ENCODE data around the gene MORN4.
"Not testable (repeated sequence)": the region's sequence is repeated elsewhere in the genome, so short reads cannot be mapped to it uniquely, and the experiment has no call there.

The MORN4 gene

DNA sequence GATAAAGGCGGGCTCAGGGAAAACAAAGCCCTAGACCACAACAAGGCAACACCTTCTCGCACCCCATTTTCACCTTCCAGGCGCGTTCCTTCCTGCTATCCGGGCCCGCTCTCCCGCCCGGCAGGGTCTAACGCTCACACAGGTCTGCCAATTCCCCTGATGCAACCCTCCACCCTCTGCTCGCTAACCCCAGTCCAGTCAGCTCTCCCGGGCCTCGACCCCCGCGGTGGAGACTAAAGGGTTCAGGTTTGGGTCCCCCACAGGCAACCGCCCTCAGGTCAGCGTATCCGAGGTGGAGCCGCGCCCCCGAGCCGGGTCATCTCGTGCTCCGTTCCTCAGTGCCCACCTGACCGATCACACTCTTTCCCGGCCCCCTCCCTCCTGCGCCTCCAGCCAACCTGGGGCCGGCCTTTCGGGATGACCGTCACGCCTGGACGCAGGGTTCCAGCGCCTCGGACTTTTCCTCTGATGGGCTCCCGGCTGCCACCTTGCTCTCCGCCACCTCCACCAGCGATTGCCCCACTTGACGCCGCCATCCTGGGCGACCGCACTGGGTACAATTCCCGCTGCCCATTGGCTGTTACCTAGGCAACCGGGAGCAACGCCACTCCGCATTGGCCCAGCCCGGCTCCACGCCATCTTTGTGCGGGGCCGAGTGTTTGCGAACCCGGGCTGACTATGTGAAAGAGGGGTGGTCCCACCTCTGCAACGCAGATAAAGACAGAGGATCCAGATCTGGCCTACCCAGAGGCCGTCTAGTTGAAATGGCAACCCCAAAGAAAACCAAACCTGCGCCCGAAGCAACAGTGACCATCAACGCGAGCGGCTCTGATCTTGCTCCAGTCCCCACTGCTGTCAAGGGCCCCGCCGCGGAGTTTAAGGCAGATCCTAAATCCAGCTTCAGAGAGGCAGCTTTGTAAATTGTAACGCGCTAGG, at the start of gene MORN4:
Gene MORN4 (minus strand): TSS at position 552 of the 936 bp plus-strand sequence. CDS start 13,847 bp downstream, outside the sequence.
- DNase-seq (ENCODE audit: low spot score): peak; percentile 90

DNA sequence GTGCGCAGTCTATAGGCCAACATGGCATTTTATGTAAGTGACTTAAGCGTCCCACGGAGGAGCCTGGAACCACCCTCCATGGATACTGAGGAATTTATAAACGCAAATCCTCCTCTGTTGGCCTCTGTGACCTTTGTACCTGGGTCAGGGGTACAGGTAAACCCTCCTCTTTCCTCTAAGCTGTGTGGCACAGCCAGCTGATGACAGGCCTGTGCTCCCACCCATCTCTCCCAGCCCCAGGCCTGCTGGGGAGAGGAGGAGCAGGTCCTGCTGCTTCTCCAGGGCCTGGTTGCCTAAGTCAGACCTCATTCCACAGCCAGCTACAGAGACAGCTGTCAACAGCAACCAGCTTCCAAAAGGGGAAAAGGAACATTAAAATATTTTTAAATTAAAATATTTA, 48.7 kb upstream of the MORN4 start:
- no peak for DNase-seq (ENCODE audit: low spot score)

DNA sequence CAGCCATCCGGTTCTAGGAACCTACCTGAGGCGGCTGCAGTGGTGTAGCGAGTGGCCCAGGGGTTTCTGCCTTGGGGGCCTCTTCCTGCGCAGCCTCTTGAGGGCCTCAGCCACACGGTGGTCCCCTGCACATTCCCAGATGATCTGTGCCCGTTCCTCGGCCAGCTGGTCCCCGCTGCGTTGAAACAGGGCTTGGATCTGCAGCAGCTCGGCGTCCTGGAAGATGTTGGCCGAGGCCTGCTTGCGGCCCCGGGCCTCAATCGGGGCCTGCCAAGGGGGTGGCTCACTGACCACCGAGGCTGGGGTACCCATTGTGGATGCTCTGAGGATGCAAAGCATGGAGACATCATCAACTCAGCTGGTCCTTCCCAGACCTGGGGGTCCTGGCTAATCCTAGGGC, 46.3 kb upstream of the MORN4 start:
- DNase-seq (ENCODE audit: low spot score): no peak

DNA sequence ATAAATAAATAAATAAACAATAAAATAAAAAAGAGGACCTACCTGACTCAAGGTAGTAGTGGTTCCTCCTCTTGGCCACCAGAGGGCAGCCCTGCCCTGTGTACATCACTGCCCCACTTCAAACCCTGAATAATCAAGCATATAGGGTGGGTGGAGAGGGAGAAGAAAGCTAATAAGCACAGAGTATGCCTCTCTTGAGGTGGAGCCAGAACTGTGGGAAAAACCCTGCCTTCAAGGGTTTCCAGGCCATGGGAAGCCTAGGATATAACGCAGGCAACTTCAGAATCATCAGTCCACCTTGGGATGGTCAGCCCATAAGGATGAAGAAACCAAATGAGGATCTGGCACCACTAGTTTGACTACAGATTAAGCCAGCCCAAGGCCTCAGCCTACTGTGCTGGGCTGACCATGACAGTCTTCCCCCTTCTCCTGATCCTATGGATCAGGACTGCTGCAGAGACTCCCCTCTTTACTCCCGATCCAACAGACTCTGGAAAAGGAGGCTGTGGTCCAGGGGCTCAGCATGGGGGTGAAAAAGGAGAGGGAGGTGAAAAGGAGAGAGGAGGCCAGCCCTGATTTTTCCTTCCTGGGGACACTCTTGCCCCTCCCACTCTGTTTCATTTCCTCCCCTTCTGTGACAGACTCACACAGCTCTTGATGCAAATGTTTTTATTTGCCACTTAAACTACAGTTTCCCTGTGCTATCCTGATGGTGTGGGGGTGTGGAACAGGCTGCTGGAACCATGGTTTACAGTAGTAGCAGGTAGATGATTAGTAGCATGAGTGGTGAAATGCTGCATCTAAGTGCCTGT, 43.7 kb upstream of the MORN4 start:
- peak; percentile 81 for DNase-seq (ENCODE audit: low spot score)

DNA sequence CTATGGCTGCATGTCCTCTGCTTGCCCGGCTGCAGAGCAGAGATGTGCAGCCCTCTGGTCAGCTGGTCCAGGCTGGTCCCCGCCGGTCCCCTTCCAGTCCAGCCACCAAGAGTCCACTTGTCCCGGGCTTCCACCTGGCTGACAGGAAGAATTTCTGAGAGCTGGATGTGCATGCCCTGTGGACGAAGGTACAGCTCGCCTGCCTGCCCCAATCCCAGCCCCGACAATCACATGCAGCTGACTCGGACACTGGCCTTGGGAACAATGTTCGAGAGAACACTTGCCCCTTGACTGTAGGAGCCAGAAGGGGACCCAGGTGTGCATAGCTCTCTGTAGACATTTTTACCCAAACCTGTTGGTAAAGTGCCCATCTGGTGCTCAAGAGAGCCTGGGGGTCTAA, 41.9 kb upstream of the MORN4 start:
- DNase-seq (ENCODE audit: low spot score): no peak

DNA sequence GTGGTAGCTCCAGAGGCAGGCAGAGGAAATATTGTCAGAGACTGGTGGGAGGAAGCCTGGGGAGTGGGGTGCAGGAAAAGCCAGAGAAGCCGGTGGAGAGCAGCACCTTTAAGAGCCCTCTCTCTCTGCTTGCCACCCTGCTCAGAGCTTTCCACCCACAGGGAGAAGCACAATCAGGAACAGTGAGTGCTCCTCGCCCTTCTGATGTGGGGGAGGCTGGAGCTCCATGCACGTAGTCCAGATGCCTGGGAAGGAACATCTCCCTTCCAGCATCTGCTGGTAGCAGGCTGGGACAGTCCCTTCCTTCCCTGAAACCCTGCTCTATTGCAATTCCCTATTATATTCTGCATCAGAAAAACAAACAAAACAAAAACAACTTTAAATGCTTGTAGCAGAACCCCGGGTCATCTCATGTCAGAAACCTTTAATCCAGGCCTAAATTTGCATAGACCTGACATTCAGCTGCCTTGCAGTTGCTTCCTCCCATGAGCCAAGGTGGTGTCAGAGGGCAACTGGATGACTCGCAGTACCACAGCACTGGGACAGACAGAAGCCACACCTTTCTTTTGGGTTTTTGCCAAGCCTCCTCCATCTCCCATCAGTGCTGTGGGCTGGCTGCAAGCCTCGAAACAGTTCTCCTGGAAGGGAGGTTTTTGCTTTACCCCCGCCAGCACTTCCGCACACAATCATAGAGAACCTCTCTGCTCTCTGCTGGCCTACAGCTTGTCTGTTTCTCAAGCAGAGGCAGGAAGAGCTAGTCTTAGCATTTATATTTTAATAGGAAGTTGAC, 40.6 kb upstream of the MORN4 start:
- no peak for DNase-seq (ENCODE audit: low spot score)

DNA sequence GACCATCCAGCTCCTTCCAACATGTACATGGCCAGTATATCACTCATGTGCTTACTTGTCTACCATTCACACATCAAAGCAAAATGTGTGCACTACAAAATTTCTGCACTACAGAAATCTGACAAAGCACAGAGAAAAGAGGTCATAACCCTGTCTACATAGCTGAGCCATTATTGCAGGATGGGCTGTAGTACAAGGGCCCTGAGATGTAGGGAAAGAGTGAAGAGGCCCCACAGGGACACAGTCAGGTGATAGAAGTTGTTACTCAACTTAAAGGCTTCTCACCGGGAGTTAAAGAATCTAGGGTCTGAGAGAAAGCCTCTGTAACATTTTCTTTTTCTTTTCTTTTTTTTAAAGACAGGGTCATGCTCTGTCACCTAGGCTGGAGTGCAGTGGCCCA, 36.3 kb upstream of the MORN4 start:
- no peak for DNase-seq (ENCODE audit: low spot score)

DNA sequence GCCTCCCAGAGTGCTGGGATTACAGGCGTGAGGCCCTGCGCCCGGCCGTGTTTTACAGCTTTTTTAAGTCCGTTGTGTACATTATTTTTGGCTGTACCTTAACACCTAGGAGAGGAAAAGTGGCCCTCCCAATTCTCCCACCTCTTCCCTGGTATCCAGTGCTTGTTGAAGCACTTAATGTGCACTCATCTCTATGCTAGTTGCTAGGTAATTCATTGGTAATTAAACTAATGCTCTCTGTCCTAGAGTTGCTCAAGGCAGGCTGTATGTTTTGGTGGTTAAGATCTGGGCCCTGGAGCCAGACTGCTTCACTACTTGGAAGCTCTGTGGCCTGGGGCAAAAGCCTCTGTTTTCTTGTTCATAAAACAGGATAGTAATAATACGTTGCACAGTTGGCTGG, 34.2 kb upstream of the MORN4 start:
- no peak for DNase-seq (ENCODE audit: low spot score)

DNA sequence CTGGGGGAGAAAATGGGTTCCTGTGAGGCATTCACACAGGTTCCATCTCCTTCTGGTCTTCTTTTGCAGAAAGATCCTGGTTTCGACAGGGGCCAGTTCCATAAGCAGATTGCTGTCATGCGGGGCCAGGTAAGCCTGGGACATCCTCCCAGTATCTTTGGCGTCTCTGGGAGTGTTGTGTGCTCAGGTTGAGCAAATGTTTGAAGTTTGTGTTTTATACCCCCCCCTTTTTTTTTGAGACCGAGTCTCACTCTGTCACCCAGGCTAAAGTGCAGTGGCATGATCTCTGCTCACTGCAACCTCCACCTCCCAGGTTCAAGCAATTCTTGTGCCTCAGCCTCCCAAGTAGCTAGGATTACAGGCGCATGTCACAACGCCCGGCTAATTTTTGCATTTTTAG, 33.7 kb upstream of the MORN4 start:
- no peak for DNase-seq (ENCODE audit: low spot score)

DNA sequence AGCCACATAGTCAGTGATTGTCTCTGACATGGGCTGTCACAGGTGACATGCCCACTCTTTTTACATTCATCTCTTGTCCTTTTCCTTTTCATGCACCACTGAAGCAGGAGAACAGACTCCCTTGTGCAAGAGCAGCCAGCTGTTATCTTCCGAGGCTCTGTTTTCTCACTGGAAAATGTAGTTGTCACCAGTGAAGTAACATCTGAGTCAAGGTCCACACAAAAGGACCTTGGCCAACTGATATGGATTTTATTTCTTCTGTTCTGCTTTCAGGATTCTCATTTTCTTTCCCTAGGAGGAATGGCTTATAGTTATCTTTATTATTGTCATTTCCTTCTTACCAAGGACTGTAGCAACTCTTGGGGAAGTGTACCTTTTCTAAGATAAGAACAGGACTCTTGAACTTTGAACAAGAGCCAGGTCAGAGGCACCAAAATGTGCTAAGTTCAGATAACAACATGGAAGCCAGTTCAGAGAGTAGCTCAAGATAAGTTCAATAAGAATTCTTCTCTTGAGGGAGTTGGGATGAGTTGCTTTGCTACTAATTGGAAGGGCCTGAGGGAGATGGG, 31.1 kb upstream of the MORN4 start:
- no peak for DNase-seq (ENCODE audit: low spot score)

DNA sequence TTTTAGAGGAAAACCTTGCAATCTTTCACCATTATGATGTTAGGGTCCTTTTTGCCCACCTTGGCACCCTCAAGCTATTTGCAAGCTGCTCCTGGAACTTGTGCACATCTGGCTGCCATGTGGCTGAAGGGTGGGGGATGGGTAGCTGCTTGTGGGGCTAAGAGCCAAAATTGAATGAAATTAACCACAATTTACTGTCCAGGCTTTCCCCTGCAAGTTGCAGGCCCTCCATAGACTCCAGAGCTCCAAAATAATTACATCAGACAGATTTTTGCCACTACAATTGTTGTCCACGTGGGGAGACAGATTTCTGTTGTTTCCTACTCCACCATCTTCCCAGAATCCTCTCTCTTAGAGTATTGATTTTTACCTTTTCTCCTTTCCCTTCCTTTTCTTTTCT, 26.3 kb upstream of the MORN4 start:
- no peak for DNase-seq (ENCODE audit: low spot score)

DNA sequence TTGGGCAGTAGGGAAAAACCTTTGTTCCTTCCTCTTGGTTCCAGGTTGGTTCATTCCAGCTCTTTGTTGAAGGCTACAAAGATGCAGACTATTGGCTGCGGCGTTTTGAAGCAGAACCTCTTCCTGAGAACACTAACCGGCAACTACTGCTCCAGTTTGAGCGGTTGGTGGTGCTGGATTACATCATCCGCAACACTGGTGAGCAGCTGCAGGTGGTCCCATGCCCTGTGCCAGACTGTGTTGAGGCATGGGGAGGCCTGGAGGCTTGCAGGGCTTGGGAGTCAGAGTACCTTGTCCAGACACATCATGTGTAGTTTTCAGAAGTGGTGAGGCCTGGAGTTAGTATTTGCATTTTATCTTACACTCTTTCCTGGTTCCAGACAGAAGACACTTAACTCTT, 23.5 kb upstream of the MORN4 start:
- no peak for DNase-seq (ENCODE audit: low spot score)

DNA sequence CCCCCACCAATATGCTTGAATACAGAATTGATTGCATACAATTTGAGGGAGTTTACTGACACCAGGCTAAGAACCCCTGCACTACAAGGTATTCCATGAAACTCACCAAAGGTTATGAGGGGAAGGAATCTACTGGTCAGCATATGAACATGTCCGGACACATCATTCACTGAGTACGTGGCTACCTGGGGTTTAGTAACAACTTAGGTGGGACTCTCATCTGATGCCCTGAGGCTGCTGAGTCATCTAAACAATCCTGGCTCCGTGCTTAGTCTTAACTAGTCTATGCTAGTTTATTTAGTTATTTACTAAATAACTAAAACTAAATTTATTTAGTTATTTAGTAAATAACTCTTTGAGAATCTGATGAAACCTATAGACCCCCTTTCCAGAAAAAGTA, 18.5 kb upstream of the MORN4 start:
- no peak for DNase-seq (ENCODE audit: low spot score)

DNA sequence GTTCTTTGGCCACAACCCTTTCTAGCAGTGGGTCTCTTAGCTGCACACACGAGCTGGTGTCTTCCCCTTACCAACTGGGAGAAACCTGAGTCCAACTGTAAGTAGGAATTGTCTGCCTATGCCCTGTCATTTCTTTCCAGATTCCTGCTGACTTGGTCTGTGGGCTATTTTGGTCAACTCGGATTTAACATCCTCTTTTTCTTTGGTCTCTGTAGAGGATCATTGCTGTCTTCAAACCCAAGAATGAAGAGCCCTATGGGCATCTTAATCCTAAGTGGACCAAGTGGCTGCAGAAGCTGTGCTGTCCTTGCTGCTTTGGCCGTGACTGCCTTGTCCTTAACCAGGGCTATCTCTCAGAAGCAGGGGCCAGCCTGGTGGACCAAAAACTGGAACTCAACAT, 17.4 kb upstream of the MORN4 start:
- no peak for DNase-seq (ENCODE audit: low spot score)

DNA sequence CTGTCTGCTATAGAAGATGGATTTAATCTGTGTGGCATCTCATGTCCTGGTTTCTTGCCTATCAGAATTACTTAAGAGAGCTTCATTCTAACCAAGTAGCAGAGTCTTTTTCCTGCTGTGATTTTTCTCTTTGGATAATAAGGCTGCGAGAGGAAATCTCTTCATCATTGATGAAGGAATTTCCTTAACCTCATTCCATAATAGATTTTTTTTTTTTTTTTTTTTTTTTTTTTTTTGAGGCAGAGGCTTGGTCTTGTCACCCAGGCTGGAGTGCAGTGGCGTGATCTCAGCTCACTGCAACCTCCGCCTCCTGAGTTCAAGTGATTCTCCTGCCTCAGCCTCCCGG, 16.1 kb upstream of the MORN4 start:
- DNase-seq (ENCODE audit: low spot score): not testable (repeated sequence)

DNA sequence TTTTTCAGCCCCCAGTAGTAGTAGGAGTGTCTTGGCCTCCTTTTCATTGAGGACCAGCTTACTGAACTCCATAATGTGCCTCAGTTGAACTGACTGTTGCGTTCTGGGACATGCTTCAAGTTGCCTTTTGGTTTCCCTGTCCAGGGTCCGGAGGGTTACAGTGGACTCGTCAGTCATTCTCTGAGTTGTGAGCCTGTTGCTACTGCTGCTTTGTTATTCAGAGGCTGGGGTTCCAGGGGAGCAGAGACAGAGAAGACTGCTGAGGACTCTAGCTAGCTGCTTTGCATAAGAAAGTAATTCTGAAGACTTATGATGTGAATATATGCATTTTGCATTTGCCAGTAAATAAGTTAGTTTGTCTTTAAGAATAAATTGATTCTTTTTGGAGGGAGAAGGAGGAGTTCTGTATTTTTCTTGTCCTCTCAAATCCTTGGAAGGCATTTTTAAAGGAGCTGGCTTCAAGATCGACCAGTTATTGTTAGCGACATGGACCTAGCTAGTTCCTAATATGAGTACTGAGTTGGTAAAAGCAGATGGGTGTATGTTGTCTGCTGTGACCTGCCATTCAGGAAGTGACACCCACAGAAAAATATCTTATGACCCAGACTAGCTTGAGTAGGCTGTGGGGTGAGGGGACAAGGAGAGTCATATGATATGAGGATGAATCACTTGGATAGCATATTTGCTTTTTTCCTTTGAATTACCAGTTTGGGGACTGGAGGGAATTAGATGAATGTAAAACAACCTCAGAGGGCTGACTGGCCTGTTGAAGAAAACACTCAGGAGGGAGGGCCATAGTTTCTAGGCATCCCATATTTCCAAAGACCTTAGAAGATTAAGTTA, 15.5 kb upstream of the MORN4 start:
- DNase-seq (ENCODE audit: low spot score): no peak

DNA sequence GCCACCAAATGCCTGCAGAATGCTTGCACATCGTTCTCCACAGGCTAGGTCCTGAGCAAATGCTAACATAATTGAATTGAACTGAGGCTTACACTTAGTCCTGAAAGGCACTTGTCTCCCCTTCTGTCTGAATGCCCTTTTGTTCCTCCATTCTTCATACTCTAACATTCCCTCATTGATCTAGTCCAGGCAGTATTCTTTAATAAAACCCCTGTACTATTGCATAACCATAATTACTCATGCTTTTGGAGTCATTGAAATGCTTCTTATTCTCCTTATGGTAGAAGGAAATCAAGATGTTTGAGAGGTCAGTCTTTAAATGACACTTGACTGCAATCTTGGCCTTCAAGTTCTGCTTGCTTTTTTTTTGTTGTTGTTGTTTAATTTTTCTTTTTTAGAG, 14.3 kb upstream of the MORN4 start:
- no peak for DNase-seq (ENCODE audit: low spot score)

DNA sequence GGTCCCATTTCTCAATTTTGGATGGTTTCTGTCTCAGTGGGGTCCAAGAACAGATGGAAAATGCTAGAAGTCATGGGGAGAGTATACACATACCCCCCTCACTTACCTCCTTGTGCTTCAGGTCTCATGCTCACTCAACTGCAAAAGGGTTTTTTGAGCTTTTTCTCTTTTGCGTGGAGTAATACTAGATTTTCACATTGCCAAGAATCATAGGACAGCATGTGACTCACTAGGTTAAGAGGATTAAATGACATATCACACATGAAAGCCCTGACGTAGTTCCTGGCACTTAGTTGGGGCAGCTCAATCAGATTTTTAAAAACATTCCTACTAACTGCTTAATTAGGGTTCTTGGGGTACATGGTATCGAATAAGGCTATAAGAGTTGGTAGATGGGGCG, 11.6 kb upstream of the MORN4 start:
- DNase-seq (ENCODE audit: low spot score): no peak

DNA sequence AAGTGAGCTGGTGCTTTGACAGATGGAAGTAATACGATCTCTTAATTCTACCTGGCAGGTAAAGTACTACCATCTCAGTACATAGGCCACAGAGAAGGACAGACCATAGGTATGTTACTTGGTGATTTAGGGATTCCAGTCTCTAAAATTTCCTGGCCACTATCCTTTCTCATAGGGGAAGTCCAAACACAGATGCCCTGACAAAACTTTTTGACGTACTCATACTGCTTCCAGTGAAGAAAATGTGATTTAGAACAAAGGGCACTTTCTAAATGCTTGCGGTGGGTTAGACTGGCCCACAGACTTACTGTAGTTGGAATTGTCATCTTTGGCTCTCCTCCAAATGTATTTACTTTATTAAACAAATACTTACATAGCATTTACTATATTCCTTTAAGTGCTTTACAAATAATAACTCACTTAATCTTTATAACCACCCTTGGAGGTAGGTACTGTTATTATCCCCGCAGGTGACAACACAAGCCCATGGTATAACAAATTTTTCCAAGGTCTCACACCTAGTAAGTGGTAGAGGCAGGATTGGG, 10.2 kb upstream of the MORN4 start:
- no peak for DNase-seq (ENCODE audit: low spot score)

DNA sequence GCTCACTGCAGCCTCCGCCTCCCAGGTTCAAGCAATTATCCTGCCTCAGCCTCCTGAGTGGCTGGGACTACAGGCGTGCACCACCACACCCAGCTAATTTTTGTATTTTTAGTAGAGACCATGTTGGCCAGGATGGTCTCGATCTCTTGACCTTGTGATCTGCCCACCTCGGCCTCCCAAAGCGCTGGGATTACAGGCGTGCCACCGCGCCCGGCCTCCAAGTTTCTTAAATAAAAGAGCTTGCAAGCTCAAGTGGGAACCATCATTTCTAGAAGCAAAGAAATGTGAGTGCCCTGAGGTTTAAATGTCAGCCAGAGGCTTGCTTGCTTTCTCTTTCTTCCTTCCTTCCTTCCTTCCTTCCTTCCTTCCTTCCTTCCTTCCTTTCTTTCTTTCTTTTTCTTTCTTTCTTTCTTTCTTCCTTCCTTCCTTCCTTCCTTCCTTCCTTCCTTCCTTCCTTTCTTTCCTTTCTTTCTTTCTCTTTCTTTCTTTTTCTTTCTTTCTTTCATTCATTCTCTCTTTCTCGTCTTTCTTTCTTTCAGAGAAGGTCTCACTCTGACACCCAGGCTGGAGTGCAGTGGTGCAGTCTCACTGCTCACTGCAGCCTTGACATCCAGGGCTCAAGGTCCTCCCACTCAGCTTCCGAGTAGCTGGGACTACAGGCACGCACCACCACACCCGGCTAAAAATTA, 9.3 kb upstream of the MORN4 start:
- not testable (repeated sequence) for DNase-seq (ENCODE audit: low spot score)
